Stimulated activated CD8-positive, alpha-beta memory T cell treated with anti-CD3 and anti-CD28 coated beads, Interleukin-2, amount 100 ng/mL, for 1 hour (primary cell): ENCODE measurements around the gene BHMT.

ENCODE experiments used
- DNase-seq, 2 donors: peaks; one replicate each; pipeline ENCODE4 v3.0.0-alpha.2; 2020; ENCODE audit warnings: low read depth in 2 of 2

Gene BHMT, protein sequence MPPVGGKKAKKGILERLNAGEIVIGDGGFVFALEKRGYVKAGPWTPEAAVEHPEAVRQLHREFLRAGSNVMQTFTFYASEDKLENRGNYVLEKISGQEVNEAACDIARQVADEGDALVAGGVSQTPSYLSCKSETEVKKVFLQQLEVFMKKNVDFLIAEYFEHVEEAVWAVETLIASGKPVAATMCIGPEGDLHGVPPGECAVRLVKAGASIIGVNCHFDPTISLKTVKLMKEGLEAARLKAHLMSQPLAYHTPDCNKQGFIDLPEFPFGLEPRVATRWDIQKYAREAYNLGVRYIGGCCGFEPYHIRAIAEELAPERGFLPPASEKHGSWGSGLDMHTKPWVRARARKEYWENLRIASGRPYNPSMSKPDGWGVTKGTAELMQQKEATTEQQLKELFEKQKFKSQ

DNA sequence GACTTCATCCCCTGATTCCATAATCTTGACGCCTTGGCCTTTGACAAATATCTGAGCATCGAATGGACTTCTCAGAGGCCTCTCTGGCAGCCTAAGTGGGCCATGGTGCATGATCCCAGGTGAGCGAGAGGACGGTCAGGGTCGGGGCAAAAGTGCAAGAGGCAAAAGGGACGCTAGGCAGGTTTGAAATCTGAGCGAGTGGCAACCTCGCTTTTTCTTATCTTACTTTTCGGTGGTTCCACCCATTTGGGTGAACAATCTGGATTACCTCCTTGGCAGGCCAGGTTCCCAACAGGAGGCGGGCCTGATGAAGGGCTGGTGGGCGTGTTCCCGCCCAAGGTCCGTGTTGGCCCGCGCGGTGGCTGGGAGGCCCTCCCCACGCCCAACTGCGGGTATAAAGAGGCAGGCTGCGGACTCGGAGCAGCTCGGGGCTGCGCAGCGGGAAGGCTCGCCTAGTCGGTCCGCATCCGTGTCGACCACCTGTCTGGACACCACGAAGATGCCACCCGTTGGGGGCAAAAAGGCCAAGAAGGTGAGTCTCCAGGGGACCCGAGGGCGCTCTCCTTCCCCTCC lies at the start of gene BHMT:
Gene BHMT (plus strand): TSS at position 423 of the 573 bp plus-strand sequence. CDS start 77 bp downstream, at position 500.
- no peak for DNase-seq

DNA sequence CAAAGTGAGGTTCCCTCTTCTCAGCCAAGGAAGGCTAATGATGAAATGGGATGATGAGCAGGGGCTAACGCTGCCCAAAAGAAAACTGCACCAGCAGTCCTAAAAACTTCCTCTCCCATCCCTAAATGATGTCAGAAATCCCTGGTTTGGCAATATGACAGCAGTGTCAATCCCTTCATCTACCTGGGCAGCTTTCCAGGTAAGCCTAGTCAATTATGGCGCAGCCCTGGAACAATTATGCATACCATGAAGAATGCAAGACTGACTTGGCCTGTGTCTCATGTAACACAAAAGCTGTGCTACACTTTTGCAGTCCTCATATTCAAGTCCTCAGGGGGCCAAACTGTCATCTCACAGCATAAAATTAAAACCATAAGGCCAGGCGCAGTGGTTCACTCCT lies 49.2 kb upstream of the BHMT start:
- DNase-seq = no peak

DNA sequence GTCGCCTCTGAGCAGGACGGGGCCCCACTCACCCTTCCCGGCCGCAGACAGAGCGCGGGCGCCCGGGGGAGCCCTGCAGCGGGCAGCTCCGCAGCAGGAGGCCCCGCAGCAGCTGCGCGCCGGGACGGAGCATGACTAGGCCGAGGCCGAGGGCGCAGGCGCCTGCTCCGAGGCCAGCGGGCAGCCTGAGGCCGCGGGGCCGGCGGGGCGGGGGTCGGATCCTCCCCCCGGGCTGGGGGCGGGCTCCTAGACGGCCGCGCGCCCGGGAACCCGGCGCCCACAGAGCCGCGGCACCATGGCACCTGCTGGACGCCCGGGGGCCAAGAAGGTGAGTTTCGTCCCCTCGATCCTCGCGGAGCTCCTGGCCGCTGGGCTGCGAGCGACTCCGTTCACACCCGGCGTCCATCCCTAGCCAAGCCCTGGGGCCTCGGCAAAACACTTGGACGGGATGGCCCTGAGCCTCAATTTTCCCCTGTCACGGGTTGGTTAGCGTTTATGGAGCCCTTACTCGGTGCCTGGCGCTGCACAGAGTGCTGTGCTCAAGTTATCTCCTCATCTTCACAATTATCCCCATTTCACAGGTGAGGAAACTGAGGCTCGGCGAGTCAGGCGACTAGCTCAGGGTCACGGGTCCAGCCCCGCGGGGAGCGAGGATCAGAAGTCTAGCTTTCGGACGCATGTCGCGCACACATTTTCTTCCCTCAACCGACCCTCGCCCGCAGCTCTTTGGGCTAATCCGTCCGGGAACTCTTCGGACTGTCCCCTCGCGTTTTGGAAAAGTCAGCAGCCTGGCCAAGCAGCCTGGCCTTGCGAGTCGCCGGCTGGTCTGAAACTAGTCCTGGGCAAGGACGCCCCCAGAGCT lies 41.9 kb upstream of the BHMT start, which contains the start of the genes BHMT2 and DMGDH:
Gene BHMT2 (plus strand): TSS at position 280 of the 862 bp plus-strand sequence. CDS start 16 bp downstream, at position 296.
Gene DMGDH (minus strand): TSS at position 187 of the 862 bp plus-strand sequence. CDS start 54 bp downstream, at position 133.
- DNase-seq = no peak

DNA sequence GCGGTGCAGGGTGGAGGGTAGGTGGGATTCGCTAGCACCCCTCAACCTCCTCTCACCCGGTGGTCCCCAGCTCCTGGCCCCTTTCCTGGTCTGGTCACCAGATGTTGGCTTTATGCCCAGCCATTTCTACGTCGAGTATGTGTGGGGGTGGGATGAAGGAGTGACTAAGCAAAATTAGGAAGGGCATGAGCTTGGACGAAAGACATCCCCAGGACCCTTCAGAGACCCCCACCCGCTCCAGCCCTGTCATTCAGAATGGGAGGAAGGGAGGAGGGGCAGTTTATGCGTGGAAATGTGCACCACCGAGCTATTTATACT lies 41.3 kb upstream of the BHMT start:
- no peak for DNase-seq

DNA sequence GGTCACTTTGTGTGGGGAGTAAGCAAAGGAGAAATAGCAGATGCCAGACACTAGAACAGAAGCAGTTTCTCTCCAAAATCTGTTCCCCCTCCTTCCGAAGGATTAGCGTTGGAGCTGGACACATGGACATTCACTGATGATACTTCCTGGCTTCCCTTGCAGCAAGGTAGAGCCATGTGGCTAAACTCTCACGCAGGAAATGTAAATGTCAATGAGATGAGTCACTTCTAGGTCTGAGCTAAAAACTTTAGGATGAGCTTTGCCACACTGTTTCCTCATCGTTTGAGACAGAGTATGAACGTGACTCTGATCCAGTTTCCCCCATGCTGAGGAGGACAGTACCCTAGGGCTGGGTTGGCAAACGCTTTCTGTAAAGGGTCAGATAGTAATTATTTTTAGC lies 37.0 kb upstream of the BHMT start:
- DNase-seq = no peak

DNA sequence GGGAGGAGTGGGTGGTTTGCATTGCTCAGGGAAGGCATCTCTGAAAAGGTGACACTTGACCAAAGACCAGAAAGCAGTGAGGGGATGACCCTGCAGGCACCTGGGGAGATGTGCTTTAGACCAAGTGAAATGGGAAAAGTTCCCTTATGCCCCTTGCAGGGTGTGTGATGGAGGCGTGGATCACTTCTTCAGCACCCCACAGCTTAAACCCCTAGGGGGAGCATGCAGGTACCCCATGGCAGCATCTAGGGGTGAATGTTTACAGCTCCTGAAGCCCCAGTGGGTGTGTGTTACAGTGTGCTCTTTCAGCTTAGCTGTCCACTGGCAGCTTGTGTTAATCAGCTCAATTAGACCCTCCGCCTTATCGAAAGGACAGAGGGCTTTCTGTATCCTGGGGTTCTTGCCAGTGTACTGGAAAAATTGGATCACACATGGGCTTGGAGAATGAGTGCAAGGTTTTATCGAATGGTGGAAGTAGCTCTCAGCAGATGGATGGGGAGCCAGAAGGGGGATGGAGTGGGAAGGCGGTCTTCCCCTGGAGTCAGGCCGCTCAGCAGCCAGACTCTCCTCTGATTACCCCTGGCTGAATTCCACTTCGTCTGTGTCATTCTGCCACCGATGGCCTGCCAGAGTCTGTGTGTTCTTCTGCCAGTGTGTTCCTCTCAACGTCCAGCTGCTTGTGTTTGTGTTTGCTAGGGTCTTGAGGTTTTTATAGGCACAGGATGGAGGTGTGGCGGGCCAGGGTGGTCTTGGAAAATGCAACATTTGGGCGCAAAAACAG lies 35.8 kb upstream of the BHMT start:
- no peak for DNase-seq

DNA sequence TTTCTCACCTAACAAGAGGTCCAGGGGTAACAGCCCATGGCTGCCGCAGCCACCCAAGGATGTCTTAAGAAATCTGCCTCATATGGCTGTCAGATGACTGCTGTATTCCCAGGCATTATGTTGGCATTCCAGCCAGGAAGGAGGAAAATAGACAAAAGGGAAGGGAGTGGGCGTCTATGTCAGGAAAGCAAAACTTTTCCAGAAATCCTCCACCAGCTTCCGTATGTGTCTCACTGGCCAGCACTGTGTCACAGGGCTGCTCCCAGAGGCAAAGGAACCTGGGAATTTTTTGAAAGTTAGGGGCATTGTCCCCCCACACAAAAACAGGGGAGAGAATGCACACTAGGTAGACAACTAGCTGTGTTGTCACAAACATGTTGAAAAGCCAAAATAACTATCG lies 34.8 kb upstream of the BHMT start:
- no peak for DNase-seq

DNA sequence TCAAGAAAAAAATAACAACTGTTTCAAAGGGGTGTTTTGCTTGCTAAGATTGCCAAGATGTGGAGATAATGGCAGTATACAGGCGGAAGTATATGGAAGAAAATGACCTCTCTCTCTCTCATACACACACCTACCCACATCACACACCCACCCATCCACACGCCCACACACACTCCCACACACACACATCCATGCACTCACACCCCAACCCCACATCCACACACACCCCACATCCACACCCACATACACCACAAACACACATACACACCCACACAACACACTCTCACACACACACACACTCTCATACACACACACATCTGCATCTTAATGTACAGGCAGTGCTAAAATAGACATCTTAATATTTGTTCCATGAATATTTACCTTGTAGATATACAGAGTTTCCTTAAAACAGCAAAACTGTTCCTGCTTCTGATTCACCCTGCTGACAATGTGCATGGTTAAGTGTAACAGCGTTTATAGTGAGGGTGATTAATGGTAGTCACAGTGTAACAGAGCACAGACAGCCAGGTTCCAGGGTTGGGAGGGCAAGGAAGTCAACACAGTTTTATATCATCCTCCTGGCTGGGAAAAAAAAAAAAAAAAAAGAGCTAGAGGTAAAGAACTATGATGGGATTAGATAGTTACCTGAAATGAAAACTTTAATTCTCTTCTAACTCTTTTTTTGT lies 33.8 kb upstream of the BHMT start:
- no peak for DNase-seq

DNA sequence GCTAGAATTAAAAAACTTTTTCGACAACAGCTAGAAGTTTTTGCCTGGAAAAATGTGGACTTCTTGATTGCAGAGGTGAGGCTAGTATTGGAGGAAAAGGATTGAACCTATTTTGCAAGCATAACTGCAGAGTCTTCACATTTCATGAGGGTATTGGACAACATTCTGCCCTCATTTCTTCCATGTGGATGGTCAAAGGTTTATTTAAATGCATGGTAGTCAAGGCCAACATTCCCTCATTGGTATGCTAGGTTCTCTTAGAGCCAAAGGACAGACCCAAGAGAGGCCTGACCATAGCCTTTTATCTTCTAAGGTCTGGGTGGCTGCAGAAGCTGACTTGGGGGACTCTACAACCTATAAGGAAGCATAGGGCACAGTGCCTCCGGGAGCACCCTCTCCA lies 30.8 kb upstream of the BHMT start:
- DNase-seq = no peak

DNA sequence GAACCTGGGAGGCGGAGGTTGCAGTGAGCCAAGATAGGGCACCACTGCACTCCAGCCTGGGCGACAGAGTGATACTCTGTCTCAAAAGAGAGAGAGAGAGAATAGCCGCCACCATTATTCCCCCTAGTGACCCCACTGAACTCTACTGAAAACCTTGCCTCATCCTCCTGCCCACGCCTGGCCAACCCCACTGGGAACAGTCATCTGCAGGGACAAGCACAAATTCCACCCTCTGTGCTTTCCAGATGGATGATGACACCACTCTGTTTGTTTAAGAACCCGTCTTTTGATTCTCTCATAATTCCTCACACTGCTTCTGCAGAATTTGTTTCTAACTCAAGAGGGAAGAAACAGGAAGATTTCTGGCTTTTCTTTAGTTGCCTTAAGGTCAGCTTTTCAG lies 29.8 kb upstream of the BHMT start:
- no peak for DNase-seq

DNA sequence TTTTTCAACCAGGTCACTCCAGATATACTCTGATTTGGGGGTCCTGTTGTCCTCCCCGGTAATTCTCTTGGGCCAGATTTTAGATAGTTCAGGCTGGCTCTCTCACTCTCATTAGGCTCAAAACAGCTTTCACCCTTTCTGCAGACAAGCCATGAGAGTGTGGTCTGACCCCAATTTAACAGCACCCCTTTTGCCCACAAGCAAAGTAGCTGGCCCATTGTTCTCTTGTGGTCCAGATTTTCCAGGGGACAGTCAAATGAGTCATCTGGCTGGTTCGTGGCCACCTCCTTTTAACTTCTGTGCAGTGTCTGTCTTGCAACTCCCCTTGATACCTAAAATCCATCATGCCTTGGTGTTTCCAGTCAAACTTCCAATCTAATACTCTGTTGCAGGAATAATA lies 25.5 kb upstream of the BHMT start:
- no peak for DNase-seq

DNA sequence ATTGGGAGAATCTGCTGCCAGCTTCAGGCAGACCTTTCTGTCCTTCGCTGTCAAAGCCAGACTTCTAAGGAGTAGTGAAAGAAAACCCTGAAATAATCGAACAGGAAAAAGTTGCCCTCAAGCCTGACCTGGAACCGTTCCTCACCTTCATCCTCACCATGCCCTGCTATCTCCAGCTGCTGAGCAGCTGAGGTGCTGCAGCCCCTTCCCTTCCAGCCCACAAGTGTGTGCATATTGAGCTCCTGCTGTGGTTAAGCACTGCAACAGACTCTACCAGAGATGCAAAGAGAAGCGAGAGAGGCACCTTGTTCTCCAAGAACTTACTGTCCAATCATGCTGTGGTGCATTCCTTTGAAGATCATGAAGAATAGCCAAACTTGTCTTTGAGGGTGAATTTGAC lies 23.1 kb upstream of the BHMT start:
- DNase-seq = no peak

DNA sequence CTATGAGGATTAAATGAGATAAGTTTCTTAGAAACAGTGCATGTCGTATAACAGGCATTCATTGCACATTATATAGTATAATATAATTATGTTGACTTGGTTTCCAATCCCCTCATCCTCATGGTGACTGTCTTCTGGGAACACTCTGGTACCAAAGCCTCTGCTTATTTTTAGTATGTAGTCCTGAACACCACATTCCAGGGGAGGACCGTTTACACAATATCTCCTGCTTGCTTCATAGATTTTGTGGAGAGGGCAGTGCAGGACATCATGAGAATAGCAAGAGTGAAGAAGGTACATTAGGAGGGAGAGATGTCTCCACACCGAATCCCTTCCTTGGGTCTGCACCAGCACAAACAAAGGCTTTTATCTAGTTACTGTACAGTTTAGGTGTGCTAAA lies 20.5 kb upstream of the BHMT start:
- DNase-seq = no peak

DNA sequence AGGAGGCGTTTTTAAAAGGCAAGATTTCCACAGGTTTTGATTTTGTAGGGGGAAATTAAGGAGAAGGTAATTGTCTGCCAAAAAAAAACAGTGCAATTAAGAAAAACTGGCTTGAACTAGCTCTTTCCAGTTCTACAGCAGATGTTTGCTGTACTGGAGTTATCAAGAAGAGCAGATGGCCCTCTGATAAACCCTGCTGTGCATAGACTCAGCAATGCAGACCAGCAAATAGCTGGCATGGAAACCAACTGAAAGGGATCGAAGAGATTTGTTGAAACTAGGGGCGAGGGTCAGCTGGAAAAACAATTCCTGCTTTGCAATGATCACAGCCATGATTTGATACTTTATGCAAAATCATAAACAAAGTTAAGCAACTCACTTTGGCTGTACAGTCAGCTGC lies 17.8 kb upstream of the BHMT start:
- no peak for DNase-seq

DNA sequence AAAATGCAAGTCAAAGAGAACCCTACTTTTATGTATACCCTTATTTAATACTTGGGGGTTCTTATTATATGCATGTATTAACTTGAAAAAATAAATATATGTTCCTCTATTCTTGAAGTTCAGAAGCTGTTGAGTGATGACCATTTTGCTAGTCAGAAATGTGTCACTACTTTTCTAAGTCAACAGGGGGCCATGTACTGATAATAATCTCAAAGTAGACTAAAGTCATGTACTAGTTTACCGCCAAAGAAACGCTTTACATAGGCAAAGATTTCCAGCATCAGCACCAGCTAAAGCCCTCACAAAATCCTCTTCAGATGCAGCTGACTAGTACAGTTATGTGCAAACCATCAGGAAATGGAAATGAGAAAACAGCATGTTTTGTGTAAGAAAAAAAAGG lies 5.7 kb upstream of the BHMT start:
- DNase-seq = no peak

DNA sequence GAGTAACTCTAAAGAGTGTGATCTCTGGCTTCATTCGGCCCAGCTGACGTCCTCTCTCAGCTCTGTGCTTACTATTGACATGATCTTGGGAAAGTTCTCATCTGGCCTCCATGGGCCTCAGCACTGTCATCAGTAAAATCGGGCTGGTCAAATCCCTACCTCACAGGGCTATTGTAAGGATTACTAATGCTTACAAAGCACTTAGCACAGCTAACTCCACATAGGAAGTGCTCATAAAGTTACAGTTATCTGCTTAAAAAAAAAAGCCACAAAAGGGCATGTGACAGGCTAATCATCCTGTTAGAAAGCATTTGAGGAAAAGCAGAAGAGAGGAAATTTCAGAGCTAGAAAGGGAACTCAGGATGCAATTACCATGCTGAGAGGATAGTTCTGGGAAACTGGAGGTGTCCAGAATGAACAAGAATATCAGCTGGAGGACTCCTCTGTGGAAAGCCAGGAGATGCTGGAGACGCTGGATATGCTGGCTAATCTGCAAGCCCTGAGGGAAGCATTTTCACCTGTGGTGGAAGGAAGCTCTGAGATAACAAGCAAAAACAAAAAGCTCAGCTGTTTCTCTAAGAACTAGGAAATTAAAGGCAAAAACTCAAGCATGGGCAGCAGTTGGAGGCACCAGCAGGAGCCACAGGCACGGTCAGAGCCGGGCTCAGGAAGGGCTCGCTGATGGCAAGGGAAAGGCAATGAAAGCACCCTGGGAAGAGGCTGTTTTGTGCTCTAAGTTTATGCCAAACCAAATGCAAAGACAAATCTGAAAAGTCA lies 4.4 kb upstream of the BHMT start:
- no peak for DNase-seq

DNA sequence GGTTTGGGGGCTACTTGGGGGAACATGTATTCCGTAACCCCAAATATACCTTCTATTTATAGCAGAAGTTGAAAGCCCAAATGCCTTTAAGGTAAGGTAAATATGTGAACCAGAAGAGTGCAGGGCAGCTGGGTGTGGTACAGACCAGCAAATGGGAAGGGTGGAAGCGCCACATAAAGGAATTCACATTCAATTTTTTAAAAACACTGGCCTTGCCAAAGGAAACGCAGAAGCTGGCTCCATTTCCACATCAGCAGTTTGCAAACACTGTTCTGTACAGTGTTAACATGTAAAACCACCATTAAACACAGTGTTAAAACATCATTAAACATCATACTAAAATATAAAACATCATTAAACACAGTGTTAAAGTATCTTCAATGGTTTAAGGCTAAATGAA lies 3.5 kb upstream of the BHMT start:
- no peak for DNase-seq

DNA sequence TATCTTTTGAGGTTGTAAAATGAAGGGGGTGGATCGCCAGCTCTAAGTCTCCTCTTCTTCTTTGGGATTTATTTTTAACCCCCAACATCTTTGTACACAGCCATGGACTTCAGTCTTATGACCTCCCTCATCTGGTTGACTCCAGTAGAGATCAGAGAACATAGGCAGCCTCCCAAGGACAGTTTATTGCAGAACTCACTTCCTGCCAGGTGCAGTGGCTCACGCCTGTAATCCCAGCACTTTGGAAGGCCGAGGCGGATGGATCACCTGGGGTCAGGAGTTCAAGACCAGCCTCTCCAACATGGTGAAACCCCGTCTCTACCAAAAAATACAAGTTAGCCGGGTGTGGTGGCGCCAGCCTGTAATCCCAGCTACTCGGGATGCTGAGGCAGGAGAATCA lies 2.8 kb upstream of the BHMT start:
- DNase-seq = no peak

DNA sequence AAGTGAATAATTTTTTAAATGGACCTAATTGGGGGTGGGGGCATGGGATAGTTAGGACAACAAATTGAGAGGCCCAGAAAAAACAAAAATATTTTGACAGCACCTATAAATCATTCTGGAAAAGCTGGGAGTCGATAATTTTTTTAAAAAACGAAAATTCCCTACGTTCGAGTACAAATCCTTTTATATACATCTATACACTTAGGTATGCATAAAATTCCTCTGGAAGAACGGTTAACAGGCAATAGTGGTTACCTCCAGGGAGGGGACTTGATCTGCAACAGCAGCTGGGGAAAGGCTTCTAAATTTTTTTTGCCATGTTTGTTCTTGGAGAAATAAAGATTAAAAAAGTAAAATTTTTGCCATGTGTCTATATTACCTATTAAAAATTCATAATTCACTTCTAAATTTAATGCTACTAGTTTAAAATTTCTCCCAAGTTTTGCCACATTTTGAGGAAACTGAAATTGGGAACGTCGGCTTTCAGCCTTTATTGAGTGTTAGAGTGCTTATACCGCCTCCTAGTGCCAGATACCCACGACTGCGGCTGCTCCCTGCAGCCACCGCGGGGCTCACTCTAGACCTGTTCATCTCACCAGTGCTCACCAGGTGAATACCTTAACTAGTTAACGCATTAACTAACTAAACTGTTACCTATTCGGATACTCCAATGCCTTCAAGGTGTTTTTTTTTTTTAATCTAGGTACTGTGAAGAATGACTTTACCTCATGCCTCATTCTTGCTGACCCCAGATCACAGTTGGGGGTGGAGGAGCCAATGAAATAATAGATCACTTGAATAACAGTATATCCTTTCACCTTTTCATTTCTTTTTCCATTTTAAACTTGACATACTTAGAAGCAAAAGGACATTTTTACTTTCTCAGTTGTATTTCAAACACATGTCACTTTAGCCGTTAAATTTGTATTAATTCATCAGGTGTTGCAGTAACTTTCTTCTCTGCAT lies 1.8 kb upstream of the BHMT start:
- no peak for DNase-seq
